Neural cell (in vitro differentiated cells): Measurements from ENCODE around the gene ZC3H8. TPM values are rescaled to one million over a fixed set of nuclear protein-coding genes. Genes with fewer than 3 reads are reported as not detected.

Source experiments
- H2AFZ ChIP-seq: fragments of 200-600, 300-800 bp; sonication (generic), shearing (Covaris generic); 2 replicates; pipeline ENCODE4 v1.6.0; 2014; ENCODE audit warnings: low read depth, mild to moderate bottlenecking, antibody characterized with exemption, low read length, moderate library complexity
- H3F3A ChIP-seq: fragments of 200-600 bp; shearing (Covaris generic); 2 replicates; pipeline ENCODE4 v1.6.1; 2016; ENCODE audit warnings: mild to moderate bottlenecking, moderate library complexity, mixed read lengths, antibody characterized with exemption, low read length; ENCODE audit not compliant: insufficient read depth, poor library complexity, severe bottlenecking
- H3K27ac ChIP-seq: fragments of 200-600, 300-800 bp; sonication (generic), shearing (Covaris generic); 2 replicates; pipeline ENCODE4 v1.5.1; 2014; ENCODE audit warnings: mild to moderate bottlenecking, low read length, moderate library complexity
- H3K27me3 ChIP-seq: fragments of 300-800, 200-600 bp; sonication (generic), shearing (Covaris generic); 2 replicates; pipeline ENCODE4 v1.6.0; 2014; ENCODE audit warnings: mild to moderate bottlenecking, low read depth, low read length, moderate library complexity; ENCODE audit not compliant: insufficient read depth
- H3K36me3 ChIP-seq: fragments of 300-800, 200-600 bp; sonication (generic), shearing (Covaris generic); 2 replicates; pipeline ENCODE4 v1.5.1; 2014; ENCODE audit warnings: mild to moderate bottlenecking, antibody characterized with exemption, low read length, moderate library complexity; ENCODE audit not compliant: insufficient read depth
- H3K4me2 ChIP-seq: fragments of 300-800, 200-600 bp; sonication (generic), shearing (Covaris generic); 2 replicates; pipeline ENCODE4 v1.6.0; 2014; ENCODE audit warnings: mild to moderate bottlenecking, low read length
- H3K4me3 ChIP-seq: fragments of 300-800, 200-600 bp; sonication (generic), shearing (Covaris generic); 2 replicates; pipeline ENCODE4 v1.5.1; 2014; ENCODE audit warnings: mild to moderate bottlenecking, low read length, moderate library complexity
- H3K79me2 ChIP-seq: fragments of 200-600 bp; shearing (Covaris generic); replicated peaks from 2 replicates; pipeline ENCODE4 v1.6.0; 2014; ENCODE audit warnings: mild to moderate bottlenecking, low read length, moderate library complexity; ENCODE audit not compliant: insufficient read depth
- H3K9ac ChIP-seq: fragments of 300-800, 200-600 bp; sonication (generic), shearing (Covaris generic); 2 replicates; pipeline ENCODE4 v1.6.1; 2016; ENCODE audit warnings: mild to moderate bottlenecking, low read length, mixed read lengths
- H3K9me2 ChIP-seq: fragments of 200-600 bp; shearing (Covaris generic); 2 replicates; pipeline ENCODE4 v1.6.1; 2016; ENCODE audit warnings: mild to moderate bottlenecking, low read length, mixed read lengths; ENCODE audit not compliant: insufficient read depth
- H3K9me3 ChIP-seq: fragments of 200-600, 300-800 bp; sonication (generic), shearing (Covaris generic); 2 replicates; pipeline ENCODE4 v1.6.1; 2016; ENCODE audit warnings: mild to moderate bottlenecking, mixed run types, low read length, moderate library complexity, mixed read lengths
- H4K20me1 ChIP-seq: fragments of 200-600 bp; shearing (Covaris generic); 2 replicates; pipeline ENCODE4 v1.6.1; 2016; ENCODE audit warnings: mild to moderate bottlenecking, mixed run types; ENCODE audit not compliant: insufficient read depth
- EP300 ChIP-seq: fragments of 450-650 bp; conservative IDR thresholded peaks from 2 replicates; pipeline ENCODE4 v1.6.1; 2014; ENCODE audit warnings: antibody characterized with exemption, mild to moderate bottlenecking, moderate library complexity; ENCODE audit not compliant: poor library complexity, severe bottlenecking
- EZH2 ChIP-seq: fragments of 200-600, 300-800 bp; shearing (Covaris generic), sonication (generic); IDR thresholded peaks from 2 replicates; pipeline ENCODE4 v1.6.1; 2014; ENCODE audit warnings: antibody characterized with exemption, low read length, borderline replicate concordance, mild to moderate bottlenecking; ENCODE audit not compliant: insufficient read depth, poor library complexity, severe bottlenecking
- MXI1 ChIP-seq: fragments of 450-650 bp; conservative IDR thresholded peaks from 2 replicates; pipeline ENCODE4 v1.6.1; 2014; ENCODE audit warnings: antibody characterized with exemption, mild to moderate bottlenecking; ENCODE audit not compliant: poor library complexity, severe bottlenecking
- POLR2AphosphoS5 ChIP-seq: IDR thresholded peaks from 2 replicates; pipeline ENCODE4 v1.6.1; 2012
- RAD21 ChIP-seq: fragments of 450-650 bp; conservative IDR thresholded peaks from 2 replicates; pipeline ENCODE4 v1.6.1; 2014; ENCODE audit warnings: antibody characterized with exemption, mild to moderate bottlenecking, moderate library complexity
- SMC3 ChIP-seq: fragments of 450-650 bp; conservative IDR thresholded peaks from 2 replicates; pipeline ENCODE4 v1.6.1; 2014; ENCODE audit warnings: antibody characterized with exemption, mild to moderate bottlenecking, moderate library complexity; ENCODE audit not compliant: poor library complexity
- TAF1 ChIP-seq: IDR thresholded peaks from 2 replicates; pipeline ENCODE4 v1.6.1; 2012; ENCODE audit warnings: low read depth
- polyA plus RNA-seq: library from polyadenylated mRNA; depleted of rRNA; stranded (reverse); fragments of >200 nt; gene quantifications from 2 replicates; pipeline ENCODE4 v1.2.3, GENCODE V29; 2014
- TF ChIP-seq, protein P1 (sequence below): IDR thresholded peaks from 2 replicates; pipeline ENCODE4 v1.6.1; 2012; ENCODE audit warnings: borderline replicate concordance
- TF ChIP-seq, protein P2 (sequence below): fragments of 450-650 bp; IDR thresholded peaks from 2 replicates; pipeline ENCODE4 v1.5.1; 2014; ENCODE audit warnings: antibody characterized with exemption, mild to moderate bottlenecking, moderate library complexity; ENCODE audit not compliant: poor library complexity, severe bottlenecking

The ZC3H8 gene
- polyA plus RNA-seq, 1 donor from 2014 or later: 26.5 TPM

DNA sequence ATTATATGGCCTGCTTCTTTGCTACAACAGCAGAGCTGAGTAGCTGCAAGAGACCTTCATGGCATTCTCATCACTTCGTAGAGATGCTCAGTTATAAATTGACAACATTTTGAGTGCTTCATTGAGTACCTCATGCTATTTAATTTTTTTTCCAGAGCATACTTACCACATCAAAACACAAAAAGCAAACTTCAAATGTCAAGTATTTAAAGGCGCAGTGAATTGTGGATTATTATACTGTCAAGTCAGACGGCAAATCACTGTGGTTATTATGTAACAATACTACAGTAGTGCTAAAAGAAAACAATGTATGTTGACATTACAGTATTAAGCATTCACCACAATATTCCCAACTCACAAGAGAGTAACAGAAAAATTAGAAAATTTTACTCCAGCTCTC lies 12.5 kb downstream of the ZC3H8 start:
- TF ChIP-seq POLR2AphosphoS5 (peak; percentile 83), RAD21 (no peak), EP300 (peak; percentile 96)

DNA sequence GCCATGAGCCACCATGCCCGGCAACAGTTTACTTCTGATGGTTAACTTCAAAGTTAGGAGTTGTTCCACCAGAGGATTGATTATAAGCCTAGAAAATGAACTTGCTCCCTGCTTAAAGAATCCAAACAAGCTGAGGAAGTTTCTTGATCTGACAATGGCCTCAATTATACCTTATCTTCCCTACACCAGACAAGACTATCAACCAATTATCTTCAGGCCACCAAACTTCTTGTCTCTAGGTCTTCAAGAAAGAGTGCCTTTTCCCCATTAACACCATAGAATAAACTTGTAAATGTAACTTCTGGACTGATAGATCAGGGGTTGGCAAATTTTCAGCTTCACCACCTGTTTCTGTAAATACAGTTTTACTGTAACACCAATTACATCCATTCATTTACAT lies 15.0 kb downstream of the ZC3H8 start:
- H3K36me3 ChIP-seq: peaks cover 3% of the 10 kb centered on the region
- H3K4me3 ChIP-seq: no peak overlapping the region
- H3K9me2 ChIP-seq: no peaks in the 10 kb centered on the region
- no peak overlapping the region for H3K9ac ChIP-seq
- H3K27ac ChIP-seq: no peak overlapping the region
- no peak overlapping the region for H2AFZ ChIP-seq
- H3K4me2 ChIP-seq: no peak overlapping the region
- TF ChIP-seq EP300 (no peak), EZH2 (no peak), RAD21 (no peak), SMC3 (no peak), TAF1 (no peak), POLR2AphosphoS5 (no peak), MXI1 (no peak)
- TF ChIP-seq, protein P1, sequence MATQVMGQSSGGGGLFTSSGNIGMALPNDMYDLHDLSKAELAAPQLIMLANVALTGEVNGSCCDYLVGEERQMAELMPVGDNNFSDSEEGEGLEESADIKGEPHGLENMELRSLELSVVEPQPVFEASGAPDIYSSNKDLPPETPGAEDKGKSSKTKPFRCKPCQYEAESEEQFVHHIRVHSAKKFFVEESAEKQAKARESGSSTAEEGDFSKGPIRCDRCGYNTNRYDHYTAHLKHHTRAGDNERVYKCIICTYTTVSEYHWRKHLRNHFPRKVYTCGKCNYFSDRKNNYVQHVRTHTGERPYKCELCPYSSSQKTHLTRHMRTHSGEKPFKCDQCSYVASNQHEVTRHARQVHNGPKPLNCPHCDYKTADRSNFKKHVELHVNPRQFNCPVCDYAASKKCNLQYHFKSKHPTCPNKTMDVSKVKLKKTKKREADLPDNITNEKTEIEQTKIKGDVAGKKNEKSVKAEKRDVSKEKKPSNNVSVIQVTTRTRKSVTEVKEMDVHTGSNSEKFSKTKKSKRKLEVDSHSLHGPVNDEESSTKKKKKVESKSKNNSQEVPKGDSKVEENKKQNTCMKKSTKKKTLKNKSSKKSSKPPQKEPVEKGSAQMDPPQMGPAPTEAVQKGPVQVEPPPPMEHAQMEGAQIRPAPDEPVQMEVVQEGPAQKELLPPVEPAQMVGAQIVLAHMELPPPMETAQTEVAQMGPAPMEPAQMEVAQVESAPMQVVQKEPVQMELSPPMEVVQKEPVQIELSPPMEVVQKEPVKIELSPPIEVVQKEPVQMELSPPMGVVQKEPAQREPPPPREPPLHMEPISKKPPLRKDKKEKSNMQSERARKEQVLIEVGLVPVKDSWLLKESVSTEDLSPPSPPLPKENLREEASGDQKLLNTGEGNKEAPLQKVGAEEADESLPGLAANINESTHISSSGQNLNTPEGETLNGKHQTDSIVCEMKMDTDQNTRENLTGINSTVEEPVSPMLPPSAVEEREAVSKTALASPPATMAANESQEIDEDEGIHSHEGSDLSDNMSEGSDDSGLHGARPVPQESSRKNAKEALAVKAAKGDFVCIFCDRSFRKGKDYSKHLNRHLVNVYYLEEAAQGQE: no peak
- TF ChIP-seq, protein P2, sequence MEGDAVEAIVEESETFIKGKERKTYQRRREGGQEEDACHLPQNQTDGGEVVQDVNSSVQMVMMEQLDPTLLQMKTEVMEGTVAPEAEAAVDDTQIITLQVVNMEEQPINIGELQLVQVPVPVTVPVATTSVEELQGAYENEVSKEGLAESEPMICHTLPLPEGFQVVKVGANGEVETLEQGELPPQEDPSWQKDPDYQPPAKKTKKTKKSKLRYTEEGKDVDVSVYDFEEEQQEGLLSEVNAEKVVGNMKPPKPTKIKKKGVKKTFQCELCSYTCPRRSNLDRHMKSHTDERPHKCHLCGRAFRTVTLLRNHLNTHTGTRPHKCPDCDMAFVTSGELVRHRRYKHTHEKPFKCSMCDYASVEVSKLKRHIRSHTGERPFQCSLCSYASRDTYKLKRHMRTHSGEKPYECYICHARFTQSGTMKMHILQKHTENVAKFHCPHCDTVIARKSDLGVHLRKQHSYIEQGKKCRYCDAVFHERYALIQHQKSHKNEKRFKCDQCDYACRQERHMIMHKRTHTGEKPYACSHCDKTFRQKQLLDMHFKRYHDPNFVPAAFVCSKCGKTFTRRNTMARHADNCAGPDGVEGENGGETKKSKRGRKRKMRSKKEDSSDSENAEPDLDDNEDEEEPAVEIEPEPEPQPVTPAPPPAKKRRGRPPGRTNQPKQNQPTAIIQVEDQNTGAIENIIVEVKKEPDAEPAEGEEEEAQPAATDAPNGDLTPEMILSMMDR: no peak
- H3K27me3 ChIP-seq: no peaks in the 10 kb centered on the region
- no peaks in the 10 kb centered on the region for H3K79me2 ChIP-seq
- H4K20me1 ChIP-seq: no peaks in the 10 kb centered on the region
- no peaks in the 10 kb centered on the region for H3K9me3 ChIP-seq
- no peaks in the 10 kb centered on the region for H3F3A ChIP-seq

More for the DNA sequence above, 12.5 kb downstream of the ZC3H8 start:
- Histone ChIP-seq H3K9me3 (peaks cover 6% of the 10 kb centered on the region), H3K4me2 (no peak overlapping the region), H2AFZ (no peak overlapping the region), H3K27ac (no peak overlapping the region), H4K20me1 (no peaks in the 10 kb centered on the region), H3K27me3 (no peaks in the 10 kb centered on the region), H3K4me3 (no peak overlapping the region), H3K79me2 (no peaks in the 10 kb centered on the region), H3F3A (no peaks in the 10 kb centered on the region), H3K36me3 (peaks cover 8% of the 10 kb centered on the region), H3K9ac (no peak overlapping the region), H3K9me2 (no peaks in the 10 kb centered on the region)

DNA sequence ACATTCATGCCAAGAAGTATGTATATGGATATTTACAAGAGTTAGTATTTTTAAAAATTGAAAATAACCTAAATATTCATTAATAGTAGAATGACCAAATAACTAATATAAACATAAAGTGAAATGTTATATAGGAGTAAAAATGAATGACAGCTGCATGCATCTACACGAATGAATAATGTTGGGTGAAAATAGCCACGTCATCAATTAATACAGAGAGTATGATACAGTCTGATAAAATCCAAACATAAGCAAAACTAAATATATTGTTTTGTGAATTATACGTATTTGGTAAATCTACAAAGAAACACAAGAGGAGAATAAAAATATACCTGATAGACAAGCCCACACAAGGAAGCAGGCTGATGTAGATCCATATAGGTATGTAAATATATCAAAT lies 24.5 kb downstream of the ZC3H8 start:
- H3K27me3 ChIP-seq: no peaks in the 10 kb centered on the region
- H3K4me3 ChIP-seq: no peak overlapping the region
- no peak overlapping the region for H3K27ac ChIP-seq
- no peak overlapping the region for H3K4me2 ChIP-seq
- H3K79me2 ChIP-seq: no peaks in the 10 kb centered on the region
- no peaks in the 10 kb centered on the region for H4K20me1 ChIP-seq
- H2AFZ ChIP-seq: no peak overlapping the region
- peaks cover 5% of the 10 kb centered on the region for H3K36me3 ChIP-seq
- H3K9ac ChIP-seq: no peak overlapping the region
- H3F3A ChIP-seq: no peaks in the 10 kb centered on the region
- no peak for TF ChIP-seq MXI1
- TF ChIP-seq, protein P1: no peak
- TF ChIP-seq TAF1: no peak
- no peaks in the 10 kb centered on the region for H3K9me2 ChIP-seq
- no peaks in the 10 kb centered on the region for H3K9me3 ChIP-seq
